Measurements from ENCODE around the gene COL17A1.

COL17A1 gene

DNA sequence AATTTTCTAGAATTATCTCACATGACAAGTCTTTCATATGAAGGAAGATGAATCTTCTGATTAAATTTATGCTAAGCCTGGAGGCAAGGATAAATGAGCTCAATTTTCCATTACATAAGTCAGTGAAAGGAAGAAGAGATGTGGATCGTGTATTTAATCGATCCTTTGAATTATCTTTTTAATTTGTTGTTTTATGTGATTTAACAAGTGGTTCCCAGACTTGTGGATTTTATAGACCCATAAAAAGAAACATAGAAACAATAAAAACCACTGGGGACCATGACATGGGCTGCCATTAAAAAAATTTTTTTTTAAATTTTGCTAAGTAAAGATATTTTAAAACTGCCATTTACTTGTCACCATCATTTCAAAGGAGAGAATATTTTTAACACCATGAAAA is 73.8 kb downstream of the COL17A1 start:
- H3K27me3 ChIP-seq (ENCODE audit: insufficient read depth, poor library complexity, severe bottlenecking), result no peaks in the 10 kb centered on the region
- H3K27ac ChIP-seq (replicated peaks), result no peak overlapping the region
- TF ChIP-seq POLR2AphosphoS5 (IDR thresholded peaks at IDR 0.05; ENCODE audit: low read depth) (no peak), SPI1 (IDR thresholded peaks at IDR 0.05; ENCODE audit: borderline replicate concordance, low read depth) (no peak), GABPA (IDR thresholded peaks at IDR 0.05; ENCODE audit: low read depth) (no peak)
- TF ChIP-seq, protein P1, sequence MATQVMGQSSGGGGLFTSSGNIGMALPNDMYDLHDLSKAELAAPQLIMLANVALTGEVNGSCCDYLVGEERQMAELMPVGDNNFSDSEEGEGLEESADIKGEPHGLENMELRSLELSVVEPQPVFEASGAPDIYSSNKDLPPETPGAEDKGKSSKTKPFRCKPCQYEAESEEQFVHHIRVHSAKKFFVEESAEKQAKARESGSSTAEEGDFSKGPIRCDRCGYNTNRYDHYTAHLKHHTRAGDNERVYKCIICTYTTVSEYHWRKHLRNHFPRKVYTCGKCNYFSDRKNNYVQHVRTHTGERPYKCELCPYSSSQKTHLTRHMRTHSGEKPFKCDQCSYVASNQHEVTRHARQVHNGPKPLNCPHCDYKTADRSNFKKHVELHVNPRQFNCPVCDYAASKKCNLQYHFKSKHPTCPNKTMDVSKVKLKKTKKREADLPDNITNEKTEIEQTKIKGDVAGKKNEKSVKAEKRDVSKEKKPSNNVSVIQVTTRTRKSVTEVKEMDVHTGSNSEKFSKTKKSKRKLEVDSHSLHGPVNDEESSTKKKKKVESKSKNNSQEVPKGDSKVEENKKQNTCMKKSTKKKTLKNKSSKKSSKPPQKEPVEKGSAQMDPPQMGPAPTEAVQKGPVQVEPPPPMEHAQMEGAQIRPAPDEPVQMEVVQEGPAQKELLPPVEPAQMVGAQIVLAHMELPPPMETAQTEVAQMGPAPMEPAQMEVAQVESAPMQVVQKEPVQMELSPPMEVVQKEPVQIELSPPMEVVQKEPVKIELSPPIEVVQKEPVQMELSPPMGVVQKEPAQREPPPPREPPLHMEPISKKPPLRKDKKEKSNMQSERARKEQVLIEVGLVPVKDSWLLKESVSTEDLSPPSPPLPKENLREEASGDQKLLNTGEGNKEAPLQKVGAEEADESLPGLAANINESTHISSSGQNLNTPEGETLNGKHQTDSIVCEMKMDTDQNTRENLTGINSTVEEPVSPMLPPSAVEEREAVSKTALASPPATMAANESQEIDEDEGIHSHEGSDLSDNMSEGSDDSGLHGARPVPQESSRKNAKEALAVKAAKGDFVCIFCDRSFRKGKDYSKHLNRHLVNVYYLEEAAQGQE (IDR thresholded peaks at IDR 0.05; ENCODE audit: insufficient replicate concordance, low read depth), result no peak
- TF ChIP-seq, protein P2, sequence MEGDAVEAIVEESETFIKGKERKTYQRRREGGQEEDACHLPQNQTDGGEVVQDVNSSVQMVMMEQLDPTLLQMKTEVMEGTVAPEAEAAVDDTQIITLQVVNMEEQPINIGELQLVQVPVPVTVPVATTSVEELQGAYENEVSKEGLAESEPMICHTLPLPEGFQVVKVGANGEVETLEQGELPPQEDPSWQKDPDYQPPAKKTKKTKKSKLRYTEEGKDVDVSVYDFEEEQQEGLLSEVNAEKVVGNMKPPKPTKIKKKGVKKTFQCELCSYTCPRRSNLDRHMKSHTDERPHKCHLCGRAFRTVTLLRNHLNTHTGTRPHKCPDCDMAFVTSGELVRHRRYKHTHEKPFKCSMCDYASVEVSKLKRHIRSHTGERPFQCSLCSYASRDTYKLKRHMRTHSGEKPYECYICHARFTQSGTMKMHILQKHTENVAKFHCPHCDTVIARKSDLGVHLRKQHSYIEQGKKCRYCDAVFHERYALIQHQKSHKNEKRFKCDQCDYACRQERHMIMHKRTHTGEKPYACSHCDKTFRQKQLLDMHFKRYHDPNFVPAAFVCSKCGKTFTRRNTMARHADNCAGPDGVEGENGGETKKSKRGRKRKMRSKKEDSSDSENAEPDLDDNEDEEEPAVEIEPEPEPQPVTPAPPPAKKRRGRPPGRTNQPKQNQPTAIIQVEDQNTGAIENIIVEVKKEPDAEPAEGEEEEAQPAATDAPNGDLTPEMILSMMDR (IDR thresholded peaks at IDR 0.05; ENCODE audit: insufficient read depth, low read length), result no peak
- H3K4me3 ChIP-seq (replicated peaks; ENCODE audit: insufficient read depth, low read length), result no peak overlapping the region
- DNase-seq (ENCODE audit: low read depth in 1 of 2, low spot score in 1 of 2), result no peak

DNA sequence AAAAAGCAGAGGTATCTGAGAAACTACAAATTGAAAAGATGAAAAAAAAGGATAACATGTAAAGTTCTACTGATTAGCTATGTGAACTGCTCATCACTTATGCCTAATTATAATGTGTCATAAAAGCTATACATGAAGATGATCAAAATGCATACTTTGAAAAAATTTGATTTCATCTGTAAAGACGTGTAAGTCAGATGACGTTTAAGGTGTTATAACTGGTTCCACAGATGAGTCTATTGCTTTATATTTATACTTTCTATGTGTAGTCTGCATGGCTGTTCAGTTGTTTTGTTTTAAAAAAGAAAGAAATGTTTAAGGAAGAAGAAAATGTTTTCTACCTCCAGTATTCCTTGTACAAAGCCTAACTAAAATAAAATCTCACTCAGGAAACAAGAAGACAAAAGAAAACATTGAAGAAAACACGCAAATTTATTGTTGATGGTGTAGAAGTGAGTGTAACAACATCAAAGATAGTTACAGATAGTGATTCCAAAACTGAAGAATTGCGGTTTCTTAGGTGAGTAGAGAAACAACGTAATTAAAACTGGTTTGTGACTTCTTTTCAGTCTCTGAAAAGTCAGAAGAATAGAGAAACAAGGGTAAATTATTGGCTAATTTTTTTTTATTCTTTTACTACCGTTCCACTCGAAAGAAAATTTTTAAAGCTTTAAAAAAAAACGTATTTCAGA is 80.4 kb downstream of the COL17A1 start:
- TF ChIP-seq, protein P2 (IDR thresholded peaks at IDR 0.05; ENCODE audit: insufficient read depth, low read length), result no peak
- no peak for TF ChIP-seq SPI1 (IDR thresholded peaks at IDR 0.05; ENCODE audit: borderline replicate concordance, low read depth)
- TF ChIP-seq GABPA (IDR thresholded peaks at IDR 0.05; ENCODE audit: low read depth), result no peak
- no peak for TF ChIP-seq POLR2AphosphoS5 (IDR thresholded peaks at IDR 0.05; ENCODE audit: low read depth)
- TF ChIP-seq, protein P1 (IDR thresholded peaks at IDR 0.05; ENCODE audit: insufficient replicate concordance, low read depth), result no peak
- H3K4me3 ChIP-seq (replicated peaks; ENCODE audit: insufficient read depth, low read length), result no peak overlapping the region
- DNase-seq (ENCODE audit: low read depth in 1 of 2, low spot score in 1 of 2), result no peak
- no peak overlapping the region for H3K27ac ChIP-seq (replicated peaks)
- no peaks in the 10 kb centered on the region for H3K27me3 ChIP-seq (ENCODE audit: insufficient read depth, poor library complexity, severe bottlenecking)

DNA sequence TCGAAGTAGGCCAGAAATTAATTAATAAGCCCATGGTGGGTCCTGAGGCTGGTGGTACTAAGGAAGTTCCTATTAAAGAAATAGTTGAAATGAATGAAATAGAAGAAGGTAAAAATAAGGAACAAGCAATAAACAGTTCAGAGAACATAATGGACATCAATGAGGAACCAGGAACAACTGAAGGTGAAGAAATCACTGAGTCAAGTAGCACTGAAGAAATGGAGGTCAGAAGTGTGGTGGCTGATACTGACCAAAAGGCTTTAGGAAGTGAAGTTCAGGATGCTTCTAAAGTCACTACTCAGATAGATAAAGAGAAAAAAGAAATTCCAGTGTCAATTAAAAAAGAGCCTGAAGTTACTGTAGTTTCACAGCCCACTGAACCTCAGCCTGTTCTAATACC is 82.8 kb downstream of the COL17A1 start:
- no peaks in the 10 kb centered on the region for H3K27me3 ChIP-seq (ENCODE audit: insufficient read depth, poor library complexity, severe bottlenecking)
- H3K27ac ChIP-seq (replicated peaks), result peak overlapping the region; percentile 35; the same call in 1 of the 2 replicates
- no peak for TF ChIP-seq POLR2AphosphoS5 (IDR thresholded peaks at IDR 0.05; ENCODE audit: low read depth)
- TF ChIP-seq, protein P1 (IDR thresholded peaks at IDR 0.05; ENCODE audit: insufficient replicate concordance, low read depth), result no peak
- TF ChIP-seq, protein P2 (IDR thresholded peaks at IDR 0.05; ENCODE audit: insufficient read depth, low read length), result no peak
- TF ChIP-seq GABPA (IDR thresholded peaks at IDR 0.05; ENCODE audit: low read depth), result no peak
- TF ChIP-seq SPI1 (IDR thresholded peaks at IDR 0.05; ENCODE audit: borderline replicate concordance, low read depth), result peak; percentile 39; the same call in 1 of the 2 replicates
- DNase-seq (ENCODE audit: low read depth in 1 of 2, low spot score in 1 of 2), result peak; percentile 24 to 40
- H3K4me3 ChIP-seq (replicated peaks; ENCODE audit: insufficient read depth, low read length), result no peak overlapping the region

Data from HL-60 (cell line).